ENCODE results near the gene KLC3.
"Not testable (repeated sequence)": the region's sequence is repeated elsewhere in the genome, so short reads cannot be mapped to it uniquely, and the experiment has no call there.

Gene KLC3

GRCh38 chr19:45340232-45340898, at the start of gene KLC3:
TSS of gene KLC3 (plus strand) at chr19:45340750. CDS start at chr19:45345542, 4,792 bp downstream.
- DNase-seq: peak; percentile 33 to 36

GRCh38 chr19:45291834-45292233, 48.7 kb upstream of the KLC3 start:
- no peak for DNase-seq

GRCh38 chr19:45293682-45294081, 46.9 kb upstream of the KLC3 start:
- DNase-seq: peak; percentile 29 to 36

GRCh38 chr19:45294291-45295029, 46.1 kb upstream of the KLC3 start:
- DNase-seq: no peak

GRCh38 chr19:45295873-45296272, 44.7 kb upstream of the KLC3 start:
- no peak for DNase-seq

GRCh38 chr19:45296355-45296754, 44.2 kb upstream of the KLC3 start:
- DNase-seq: no peak

- DNase-seq: no peak
Observed at GRCh38 chr19:45297674-45298073, 42.9 kb upstream of the KLC3 start.

- DNase-seq: no peak
Observed at GRCh38 chr19:45298264-45298663, 42.3 kb upstream of the KLC3 start.

GRCh38 chr19:45299719-45300118, 40.8 kb upstream of the KLC3 start:
- DNase-seq: no peak

- DNase-seq: no peak
Observed at GRCh38 chr19:45302416-45302815, 38.1 kb upstream of the KLC3 start.

GRCh38 chr19:45303269-45304060, 37.1 kb upstream of the KLC3 start:
- no peak for DNase-seq

- DNase-seq: no peak
Observed at GRCh38 chr19:45304141-45304926, 36.2 kb upstream of the KLC3 start.

GRCh38 chr19:45305007-45305406, 35.5 kb upstream of the KLC3 start:
- no peak for DNase-seq

GRCh38 chr19:45305421-45305820, 35.1 kb upstream of the KLC3 start:
- no peak for DNase-seq

GRCh38 chr19:45306040-45306439, 34.5 kb upstream of the KLC3 start:
- DNase-seq: no peak

GRCh38 chr19:45306518-45307027, 34.0 kb upstream of the KLC3 start:
- DNase-seq: no peak

GRCh38 chr19:45307361-45307760, 33.2 kb upstream of the KLC3 start:
- DNase-seq: no peak

GRCh38 chr19:45309322-45309721, 31.2 kb upstream of the KLC3 start:
- DNase-seq: not testable (repeated sequence)

- DNase-seq: no peak
Observed at GRCh38 chr19:45311621-45312020, 28.9 kb upstream of the KLC3 start.

- not testable (repeated sequence) for DNase-seq
Observed at GRCh38 chr19:45312285-45312684, 28.3 kb upstream of the KLC3 start.

GRCh38 chr19:45314708-45315245, 25.8 kb upstream of the KLC3 start:
- DNase-seq: no peak

- DNase-seq: no peak
Observed at GRCh38 chr19:45315304-45315703, 25.2 kb upstream of the KLC3 start.
